ENCODE measurements around the gene PTPRT. TPM values are rescaled to one million over a fixed set of nuclear protein-coding genes. Genes with fewer than 3 reads are reported as not detected.

The PTPRT gene
- polyA plus RNA-seq, 3 donors: not detected

- no peak overlapping the region for H3K27ac ChIP-seq (ENCODE audit: low read depth in 1 of 2, low read length in 2 of 2)
- H3K79me2 ChIP-seq (ENCODE audit: insufficient read depth, low read length): no peaks in the 10 kb centered on the region
- no peak overlapping the region for H2AFZ ChIP-seq (ENCODE audit: insufficient read depth, low read depth, low read length, poor library complexity, severe bottlenecking)
- H3K36me3 ChIP-seq (replicated peaks in 1 of 2; ENCODE audit: control insufficient read depth in 1 of 2, insufficient read depth in 2 of 2, low read length in 2 of 2): no peaks in the 10 kb centered on the region
- Mint-ChIP-seq H3K9me3 (no peaks in the 10 kb centered on the region), H3K4me1 (no peaks in the 10 kb centered on the region), H3K27ac (peak overlapping the region in 1 of 7 donors; percentile 61), H3K27me3 (ENCODE audit: low read depth in 3 of 3) (peaks cover 0 to 6% (median 2%) of the 10 kb centered on the region in 3 donors), H3K36me3 (no peaks in the 10 kb centered on the region), H3K4me3 (no peak overlapping the region)
- H3K27me3 ChIP-seq (ENCODE audit: control insufficient read depth in 2 of 2, insufficient read depth in 2 of 2, low read length in 2 of 2): no peaks in the 10 kb centered on the region
- no peaks in the 10 kb centered on the region for H3K4me1 ChIP-seq (ENCODE audit: control insufficient read depth in 1 of 2, insufficient read depth in 2 of 2, low read length in 2 of 2)
- TF ChIP-seq CTCF (IDR thresholded peaks at IDR 0.05): no peak
- H3K4me2 ChIP-seq (replicated peaks; ENCODE audit: extremely low read depth, low read length, poor library complexity, severe bottlenecking): no peak overlapping the region
- H3K9ac ChIP-seq (ENCODE audit: insufficient read depth, low read length, poor library complexity, severe bottlenecking): no peak overlapping the region
- intact Hi-C loops (cut with micrococcal nuclease): no loop called here
- H4K20me1 ChIP-seq (ENCODE audit: insufficient read depth, low read length): no peaks in the 10 kb centered on the region
- DNase-seq: no peak
- H3K4me3 ChIP-seq (replicated peaks in 1 of 3; ENCODE audit: low read depth in 2 of 3, low read length in 3 of 3): no peak overlapping the region
- no peaks in the 10 kb centered on the region for H3K9me3 ChIP-seq (replicated peaks in 1 of 2; ENCODE audit: control insufficient read depth in 1 of 2, insufficient read depth in 1 of 2, low read length in 2 of 2)
- WGBS (ENCODE audit: insufficient coverage): 79% methylated on average over 3 of the region's 3 CpGs
Measured at GRCh38 chr20:43229696-43230095, 40.0 kb upstream of the PTPRT start.

- TF ChIP-seq CTCF (IDR thresholded peaks at IDR 0.05): no peak
- Mint-ChIP-seq H3K4me3 (no peak overlapping the region), H3K36me3 (no peaks in the 10 kb centered on the region), H3K9me3 (peaks cover 0 to 4% (median 0%) of the 10 kb centered on the region in 7 donors), H3K27ac (no peak overlapping the region), H3K4me1 (no peaks in the 10 kb centered on the region), H3K27me3 (ENCODE audit: low read depth in 3 of 3) (peaks cover 0 to 4% (median 2%) of the 10 kb centered on the region in 3 donors)
- no peak for DNase-seq
- H2AFZ ChIP-seq (ENCODE audit: insufficient read depth, low read depth, low read length, poor library complexity, severe bottlenecking): no peak overlapping the region
- no peaks in the 10 kb centered on the region for H3K9me3 ChIP-seq (replicated peaks in 1 of 2; ENCODE audit: control insufficient read depth in 1 of 2, insufficient read depth in 1 of 2, low read length in 2 of 2)
- H3K27me3 ChIP-seq (ENCODE audit: control insufficient read depth in 2 of 2, insufficient read depth in 2 of 2, low read length in 2 of 2): no peaks in the 10 kb centered on the region
- intact Hi-C loops (cut with micrococcal nuclease): no loop called here
- H3K9ac ChIP-seq (ENCODE audit: insufficient read depth, low read length, poor library complexity, severe bottlenecking): no peak overlapping the region
- no peak overlapping the region for H3K27ac ChIP-seq (ENCODE audit: low read depth in 1 of 2, low read length in 2 of 2)
- H3K79me2 ChIP-seq (ENCODE audit: insufficient read depth, low read length): no peaks in the 10 kb centered on the region
- no peaks in the 10 kb centered on the region for H3K36me3 ChIP-seq (replicated peaks in 1 of 2; ENCODE audit: control insufficient read depth in 1 of 2, insufficient read depth in 2 of 2, low read length in 2 of 2)
- no CpG with 5 or more reads among the region's 4 CpGs for whole genome bisulfite sequencing (ENCODE audit: insufficient coverage)
- H4K20me1 ChIP-seq (ENCODE audit: insufficient read depth, low read length): no peaks in the 10 kb centered on the region
- no peak overlapping the region for H3K4me2 ChIP-seq (replicated peaks; ENCODE audit: extremely low read depth, low read length, poor library complexity, severe bottlenecking)
- H3K4me1 ChIP-seq (ENCODE audit: control insufficient read depth in 1 of 2, insufficient read depth in 2 of 2, low read length in 2 of 2): no peaks in the 10 kb centered on the region
- H3K4me3 ChIP-seq (replicated peaks in 1 of 3; ENCODE audit: low read depth in 2 of 3, low read length in 3 of 3): no peak overlapping the region
Measured at GRCh38 chr20:43220612-43221011, 30.9 kb upstream of the PTPRT start.

Data from CD14-positive monocyte (primary cell).